ENCODE results near the gene COL23A1. TPM values are rescaled to one million over a fixed set of nuclear protein-coding genes. Genes with fewer than 3 reads are reported as not detected.

Gene COL23A1
- total RNA-seq, 1 donor from 2014 or later: 75.2 TPM

DNA sequence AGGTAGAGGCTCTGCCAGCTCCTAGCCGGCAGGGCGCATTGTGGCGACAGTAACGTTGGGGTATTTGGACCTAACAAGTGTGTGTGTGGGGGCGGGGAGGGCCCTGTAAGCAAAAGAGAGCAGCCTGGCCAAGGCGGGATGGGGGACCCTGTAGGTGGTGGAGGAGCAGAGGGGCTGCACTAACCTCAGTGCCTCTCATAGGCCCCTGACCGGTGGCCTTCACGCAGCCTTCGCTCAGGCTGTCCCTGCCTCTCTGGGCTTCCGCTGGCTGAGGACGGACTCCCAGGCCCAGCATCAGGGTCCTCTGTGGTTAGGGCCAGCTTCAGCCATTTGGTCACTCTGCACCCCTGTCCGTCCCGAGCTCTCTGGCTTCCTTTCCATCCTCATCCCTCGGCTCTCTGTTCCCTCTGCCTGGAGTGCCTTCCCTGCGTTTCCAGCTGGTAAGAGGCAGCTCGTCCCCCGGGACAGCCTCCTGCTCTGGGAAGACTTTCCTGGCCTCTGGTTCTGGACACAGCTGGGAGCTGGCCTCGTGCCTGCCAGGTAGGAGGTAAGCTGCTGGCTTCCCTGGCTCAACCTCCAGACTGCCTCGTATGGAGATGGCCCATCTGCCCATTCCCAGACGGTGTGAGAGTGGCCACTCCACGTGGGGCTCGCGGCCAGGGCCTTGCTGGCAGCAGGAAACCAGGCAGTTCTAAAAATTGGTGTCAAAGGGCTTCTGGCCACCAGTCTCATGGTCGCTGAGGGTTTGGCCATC lies 318.3 kb downstream of the COL23A1 start:
- H3K9me3 Mint-ChIP-seq (ENCODE audit: unreplicated experiment): no peaks in the 10 kb centered on the region
- no peak for DNase-seq (ENCODE audit: low spot score)
- TF ChIP-seq, protein P1, sequence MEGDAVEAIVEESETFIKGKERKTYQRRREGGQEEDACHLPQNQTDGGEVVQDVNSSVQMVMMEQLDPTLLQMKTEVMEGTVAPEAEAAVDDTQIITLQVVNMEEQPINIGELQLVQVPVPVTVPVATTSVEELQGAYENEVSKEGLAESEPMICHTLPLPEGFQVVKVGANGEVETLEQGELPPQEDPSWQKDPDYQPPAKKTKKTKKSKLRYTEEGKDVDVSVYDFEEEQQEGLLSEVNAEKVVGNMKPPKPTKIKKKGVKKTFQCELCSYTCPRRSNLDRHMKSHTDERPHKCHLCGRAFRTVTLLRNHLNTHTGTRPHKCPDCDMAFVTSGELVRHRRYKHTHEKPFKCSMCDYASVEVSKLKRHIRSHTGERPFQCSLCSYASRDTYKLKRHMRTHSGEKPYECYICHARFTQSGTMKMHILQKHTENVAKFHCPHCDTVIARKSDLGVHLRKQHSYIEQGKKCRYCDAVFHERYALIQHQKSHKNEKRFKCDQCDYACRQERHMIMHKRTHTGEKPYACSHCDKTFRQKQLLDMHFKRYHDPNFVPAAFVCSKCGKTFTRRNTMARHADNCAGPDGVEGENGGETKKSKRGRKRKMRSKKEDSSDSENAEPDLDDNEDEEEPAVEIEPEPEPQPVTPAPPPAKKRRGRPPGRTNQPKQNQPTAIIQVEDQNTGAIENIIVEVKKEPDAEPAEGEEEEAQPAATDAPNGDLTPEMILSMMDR (IDR thresholded peaks at IDR 0.05; ENCODE audit: unreplicated experiment): no peak
- H3K4me3 Mint-ChIP-seq (ENCODE audit: unreplicated experiment): no peak overlapping the region
- H3K27ac Mint-ChIP-seq (ENCODE audit: unreplicated experiment): peak overlapping the region; percentile 30
- peaks cover 3% of the 10 kb centered on the region for H3K4me1 Mint-ChIP-seq (ENCODE audit: unreplicated experiment)
- H3K27me3 Mint-ChIP-seq (ENCODE audit: unreplicated experiment): peaks cover 21% of the 10 kb centered on the region
- H3K36me3 Mint-ChIP-seq (ENCODE audit: low read depth, unreplicated experiment): peaks cover 14% of the 10 kb centered on the region

DNA sequence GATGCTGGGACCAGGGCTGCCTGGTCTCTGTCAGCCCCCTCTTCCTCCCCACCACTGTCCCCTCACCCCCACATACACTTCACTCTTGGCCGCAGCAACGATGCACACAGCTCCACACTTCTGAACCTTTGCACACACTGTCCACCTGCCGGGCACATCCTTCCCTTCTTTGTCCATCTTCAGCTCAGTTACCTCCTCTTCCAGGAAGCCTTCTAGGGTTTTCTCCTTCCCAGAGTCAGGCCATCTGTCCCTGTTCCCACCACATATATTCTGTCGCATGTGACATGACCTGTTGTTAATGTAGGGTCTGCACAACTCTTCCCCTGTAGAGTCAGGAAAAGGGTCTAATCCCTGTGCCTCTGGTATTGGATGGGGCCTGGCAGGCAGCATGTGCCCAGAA lies 319.0 kb downstream of the COL23A1 start:
- peaks cover 20% of the 10 kb centered on the region for H3K27me3 Mint-ChIP-seq (ENCODE audit: unreplicated experiment)
- peaks cover 3% of the 10 kb centered on the region for H3K4me1 Mint-ChIP-seq (ENCODE audit: unreplicated experiment)
- no peak for DNase-seq (ENCODE audit: low spot score)
- TF ChIP-seq, protein P1 (IDR thresholded peaks at IDR 0.05; ENCODE audit: unreplicated experiment): no peak
- peak overlapping the region; percentile 30 for H3K27ac Mint-ChIP-seq (ENCODE audit: unreplicated experiment)
- no peak overlapping the region for H3K4me3 Mint-ChIP-seq (ENCODE audit: unreplicated experiment)
- peaks cover 14% of the 10 kb centered on the region for H3K36me3 Mint-ChIP-seq (ENCODE audit: low read depth, unreplicated experiment)
- no peaks in the 10 kb centered on the region for H3K9me3 Mint-ChIP-seq (ENCODE audit: unreplicated experiment)

DNA sequence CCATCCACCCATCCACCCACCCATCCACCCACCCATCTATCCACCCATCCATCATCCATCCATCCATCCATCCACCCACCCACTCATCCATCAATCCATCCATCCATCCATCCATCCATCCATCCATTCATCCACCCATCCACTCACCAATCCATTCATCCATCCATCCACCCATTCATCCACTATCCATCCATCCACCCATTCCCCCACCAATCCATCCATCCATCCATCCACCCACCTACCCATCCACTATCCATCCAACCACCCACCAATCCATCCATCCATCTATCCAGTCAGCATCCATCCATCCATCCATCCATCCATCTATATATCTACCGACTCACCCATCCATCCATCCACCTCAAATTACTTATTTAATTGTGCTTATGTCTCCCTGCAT lies 320.7 kb downstream of the COL23A1 start:
- Mint-ChIP-seq H3K4me1 (ENCODE audit: unreplicated experiment) (peaks cover 6% of the 10 kb centered on the region), H3K27me3 (ENCODE audit: unreplicated experiment) (peaks cover 15% of the 10 kb centered on the region), H3K4me3 (ENCODE audit: unreplicated experiment) (no peak overlapping the region), H3K9me3 (ENCODE audit: unreplicated experiment) (no peaks in the 10 kb centered on the region), H3K27ac (ENCODE audit: unreplicated experiment) (no peak overlapping the region), H3K36me3 (ENCODE audit: low read depth, unreplicated experiment) (peaks cover 19% of the 10 kb centered on the region)
- TF ChIP-seq, protein P1 (IDR thresholded peaks at IDR 0.05; ENCODE audit: unreplicated experiment): no peak
- no peak for DNase-seq (ENCODE audit: low spot score)

DNA sequence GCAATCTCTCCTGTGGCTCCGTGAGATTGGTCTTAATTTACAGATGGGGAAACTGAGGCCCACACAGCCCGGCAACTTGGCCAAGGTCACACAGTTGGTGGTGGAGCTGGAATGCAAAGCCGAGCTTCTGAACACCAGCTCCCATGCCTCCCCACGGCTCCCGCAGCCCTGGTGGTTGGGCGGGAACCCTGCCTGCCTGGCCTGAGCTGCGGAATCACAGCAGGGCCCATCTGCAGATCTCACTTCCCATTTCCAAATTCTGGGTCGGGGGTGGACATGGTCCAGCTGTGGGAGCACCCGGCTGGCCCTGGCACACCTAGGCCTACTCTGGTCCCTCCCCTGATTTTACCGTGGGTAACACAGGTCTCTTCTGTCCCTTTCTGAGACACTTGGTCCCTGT lies 322.3 kb downstream of the COL23A1 start:
- Mint-ChIP-seq H3K27me3 (ENCODE audit: unreplicated experiment) (peaks cover 13% of the 10 kb centered on the region), H3K9me3 (ENCODE audit: unreplicated experiment) (no peaks in the 10 kb centered on the region), H3K27ac (ENCODE audit: unreplicated experiment) (no peak overlapping the region), H3K4me3 (ENCODE audit: unreplicated experiment) (no peak overlapping the region), H3K36me3 (ENCODE audit: low read depth, unreplicated experiment) (peaks cover 26% of the 10 kb centered on the region), H3K4me1 (ENCODE audit: unreplicated experiment) (peaks cover 6% of the 10 kb centered on the region)
- TF ChIP-seq, protein P1 (IDR thresholded peaks at IDR 0.05; ENCODE audit: unreplicated experiment): no peak
- no peak for DNase-seq (ENCODE audit: low spot score)

GRCh38 chr5:178267245-178267644 lies 322.9 kb downstream of the COL23A1 start:
- Mint-ChIP-seq H3K4me1 (ENCODE audit: unreplicated experiment) (peaks cover 11% of the 10 kb centered on the region), H3K27ac (ENCODE audit: unreplicated experiment) (no peak overlapping the region), H3K9me3 (ENCODE audit: unreplicated experiment) (no peaks in the 10 kb centered on the region), H3K27me3 (ENCODE audit: unreplicated experiment) (peaks cover 18% of the 10 kb centered on the region), H3K36me3 (ENCODE audit: low read depth, unreplicated experiment) (peaks cover 32% of the 10 kb centered on the region), H3K4me3 (ENCODE audit: unreplicated experiment) (no peak overlapping the region)
- no peak for DNase-seq (ENCODE audit: low spot score)
- TF ChIP-seq, protein P1 (IDR thresholded peaks at IDR 0.05; ENCODE audit: unreplicated experiment): no peak
